K562 (cell line): ENCODE measurements around the gene CEP72. TPM values are rescaled to one million over a fixed set of nuclear protein-coding genes. Genes with fewer than 3 reads are reported as not detected.

Source experiments
- ATAC-seq: fragments of 200-7000 bp; cut with Tn5 transposase; 3 replicates; pipeline ENCODE4 v1.9.1; 2020; ENCODE audit warnings: moderate library complexity
- BruUV-seq: library from RNA; stranded (reverse); fragments of 400-500 nt; replicated peaks from 2 replicates; lab custom pipeline; 2021; lab: Mats Ljungman, UMichigan
- CTCF ChIA-PET: fragments of 300-600 bp; formaldehyde crosslinking; extraction: SDS; loops from one replicate; lab custom pipeline; 2021; ENCODE audit warnings: low intra/inter-chr PET ratio; lab: Yijun Ruan, JAX
- POLR2A ChIA-PET: fragments of 300-600, 350-650 bp; sonication (Branson Sonifier 250); formaldehyde crosslinking; extraction: SDS; loops from one replicate; lab custom pipeline; 2021; ENCODE audit warnings: antibody characterized with exemption, inconsistent platforms; lab: Yijun Ruan, JAX
- DNase-seq, 4 experiments: peaks; one replicate each; pipeline versions ENCODE4 v3.0.0 to v3.0.0-alpha.2; 2011 to 2018; ENCODE audit warnings: low spot score in 3 of 4, mixed read lengths in 3 of 4; ENCODE audit errors: extremely low read depth in 1 of 4
- FAIRE-seq: peaks from 2 replicates; lab custom pipeline; 2011; peaks lifted over from hg19 to GRCh38; lab: Jason Lieb, UNC
- H2AFZ ChIP-seq: 2 replicates; pipeline ENCODE4 v1.6.0; 2011; ENCODE audit warnings: low read depth, low read length, control low read depth, inconsistent platforms
- H3K27ac ChIP-seq: fragments of 200-600 bp; 3 replicates; pipeline ENCODE4 v1.8.0; 2011; ENCODE audit warnings: low read depth, mild to moderate bottlenecking, control low read depth, inconsistent platforms, low read length, moderate library complexity, mixed read lengths; ENCODE audit errors: extremely low read depth
- H3K27me3 ChIP-seq, 2 experiments: fragments of 300-600 bp in 1 of 2; 2 replicates in 1 of 2; 3 replicates in 1 of 2; pipeline versions ENCODE4 v1.6.0 to v1.8.0; 2011; ENCODE audit warnings: inconsistent platforms in 2 of 2, low read length in 2 of 2, mild to moderate bottlenecking in 1 of 2, mixed read lengths in 1 of 2, moderate library complexity in 1 of 2; ENCODE audit not compliant: control insufficient read depth in 2 of 2, insufficient read depth in 2 of 2
- H3K36me3 ChIP-seq: fragments of 300-600 bp; 3 replicates; pipeline ENCODE4 v1.8.0; 2011; ENCODE audit warnings: mild to moderate bottlenecking, low read length, inconsistent platforms; ENCODE audit not compliant: control insufficient read depth, insufficient read depth
- H3K4me1 ChIP-seq, 2 experiments: fragments of 200-600 bp in 1 of 2; replicated peaks in 1 of 2; 2 replicates in 1 of 2; 3 replicates in 1 of 2; pipeline versions ENCODE4 v1.5.1 to v1.8.0; 2011; ENCODE audit warnings: inconsistent platforms in 2 of 2, low read length in 2 of 2, mild to moderate bottlenecking in 1 of 2, mixed read lengths in 1 of 2, moderate library complexity in 1 of 2; ENCODE audit not compliant: control insufficient read depth in 2 of 2, insufficient read depth in 2 of 2
- H3K4me2 ChIP-seq: 2 replicates; pipeline ENCODE4 v1.6.1; 2011; ENCODE audit warnings: low read length, control low read depth, inconsistent platforms, mixed read lengths; ENCODE audit not compliant: insufficient read depth
- H3K4me3 ChIP-seq: fragments of 200-600 bp; sonication (generic), shearing (Covaris generic); 2 replicates; pipeline ENCODE4 v1.5.1; 2016; ENCODE audit warnings: control low read depth, inconsistent platforms
- H3K79me2 ChIP-seq: fragments of 200-600 bp; 3 replicates; pipeline ENCODE4 v1.8.0; 2011; ENCODE audit warnings: low read length, inconsistent platforms; ENCODE audit not compliant: control insufficient read depth, insufficient read depth
- H3K9ac ChIP-seq, 2 experiments: 2 replicates each; pipeline versions ENCODE4 v1.6.0 to v1.6.1; 2011; ENCODE audit warnings: low read depth in 2 of 2, low read length in 2 of 2, control low read depth in 1 of 2, inconsistent platforms in 1 of 2, mild to moderate bottlenecking in 1 of 2, mixed read lengths in 1 of 2; ENCODE audit not compliant: insufficient read depth in 1 of 2
- H3K9me1 ChIP-seq: one replicate; pipeline ENCODE4 v1.6.0; 2011; ENCODE audit warnings: inconsistent platforms, mild to moderate bottlenecking, low read length, moderate library complexity; ENCODE audit not compliant: control insufficient read depth, insufficient read depth
- H3K9me3 ChIP-seq: replicated peaks from 2 replicates; pipeline ENCODE4 v1.5.1; 2011; ENCODE audit warnings: low read depth, low read length, inconsistent platforms; ENCODE audit not compliant: control insufficient read depth, insufficient read depth
- H4K20me1 ChIP-seq: replicated peaks from 2 replicates; pipeline ENCODE4 v1.6.1; 2011; ENCODE audit warnings: low read length, inconsistent platforms, mixed read lengths; ENCODE audit not compliant: control insufficient read depth, insufficient read depth
- HSF4 ChIP-seq: fragments of 250-450 bp; sonication (Bioruptor Pico); IDR thresholded peaks from 2 replicates; pipeline ENCODE4 v2.1.2; 2022; ENCODE audit warnings: mild to moderate bottlenecking, moderate library complexity, borderline replicate concordance
- IFI16 ChIP-seq: fragments of 250-450 bp; sonication (Bioruptor Pico); IDR thresholded peaks from 2 replicates; pipeline ENCODE4 v2.1.2; 2022; ENCODE audit warnings: mild to moderate bottlenecking, inconsistent platforms
- MBD2 ChIP-seq: sonication (generic); IDR thresholded peaks from 2 replicates; pipeline ENCODE4 v1.6.1; 2016; ENCODE audit warnings: low read depth, borderline replicate concordance
- POLR2G ChIP-seq: fragments of 200-400 bp; formaldehyde crosslinking; IDR thresholded peaks from 2 replicates; pipeline ENCODE4 v1.6.1; 2017; ENCODE audit warnings: low read depth, mild to moderate bottlenecking, antibody characterized with exemption, low read length, moderate library complexity
- SMARCE1 ChIP-seq: fragments of 450-650 bp; IDR thresholded peaks from 2 replicates; pipeline ENCODE4 v1.7.1; 2016; ENCODE audit warnings: mild to moderate bottlenecking
- ZBED1 ChIP-seq: IDR thresholded peaks from 2 replicates; pipeline ENCODE4 v1.6.1; 2014
- ZBTB7A ChIP-seq: IDR thresholded peaks from 2 replicates; pipeline ENCODE4 v1.6.1; 2011; ENCODE audit warnings: low read depth, mild to moderate bottlenecking, low read length, moderate library complexity, borderline replicate concordance; ENCODE audit not compliant: control insufficient read depth
- ZC3H4 ChIP-seq: sonication (generic); formaldehyde crosslinking; IDR thresholded peaks from 2 replicates; pipeline ENCODE4 v1.9.0; 2021; ENCODE audit warnings: missing genetic modification reagents, borderline replicate concordance
- WGBS: fragments of 100-300 bp; shearing (Covaris generic); methylation state at CpG from one replicate; pipeline ENCODE4 v1.1.6; 2016; ENCODE audit warnings: low coverage, mixed read lengths; ENCODE audit not compliant: insufficient coverage; ENCODE audit errors: missing lambda C conversion rate; 5-methylcytosine and 5-hydroxymethylcytosine counted together
- in situ Hi-C: fragments of 300-500 bp; cut with MboI; formaldehyde crosslinking; loops from 4 replicates; pipeline ENCODE4 v1.15.0; 2018; ENCODE audit warnings: inconsistent platforms, mixed read lengths
- intact Hi-C: fragments of 100-400 bp; cut with micrococcal nuclease; formaldehyde crosslinking; loops from 2 replicates; pipeline ENCODE4 v1.14.2; 2022
- polyA plus RNA-seq, 8 experiments: library from polyadenylated mRNA; depleted of rRNA in 4 of 8; stranded (reverse) in 5 of 8; unstranded in 3 of 8; fragments of >200 nt; fragmentation: Nextera tagmentation in 2 of 8; fragmentation: Illumina TruSeq in 1 of 8; extraction: Ambion mirVana in 2 of 8; extraction: Trizol in 1 of 8; gene quantifications; 2 replicates each; pipeline versions ENCODE4 v1.2.1 to v1.2.3, GENCODE V29; 2011 to 2014; ENCODE audit warnings: inconsistent platforms in 1 of 8, missing spikeins in 1 of 8
- total RNA-seq, 7 experiments: library from RNA; depleted of rRNA in 6 of 7; stranded (reverse); fragments of >200 nt in 6 of 7; fragmentation: Illumina TruSeq in 2 of 7; extraction: Trizol in 2 of 7; gene quantifications; 2 replicates each; pipeline versions ENCODE4 v1.2.1 to v1.2.3, GENCODE V29; 2011 to 2021; ENCODE audit warnings: low replicate concordance in 1 of 7
- TF ChIP-seq, protein P1 (sequence below), 3 experiments: fragments of 200-800 bp in 1 of 3; sonication (Bioruptor generic) in 1 of 3; sonication (generic) in 1 of 3; formaldehyde crosslinking in 1 of 3; IDR thresholded peaks; 2 replicates each; pipeline versions ENCODE4 v1.6.1 to v1.8.0; 2016 to 2022; ENCODE audit warnings: mild to moderate bottlenecking in 2 of 3, missing compliant biosample characterization in 2 of 3, missing genetic modification characterization in 2 of 3, missing genetic modification reagents in 1 of 3
- TF ChIP-seq, protein P2 (sequence below): sonication (generic); formaldehyde crosslinking; IDR thresholded peaks from 2 replicates; pipeline ENCODE4 v1.8.1; 2022; ENCODE audit warnings: missing genetic modification reagents

The CEP72 gene
- total and polyA plus RNA-seq, 9 of the 15 experiments (the other 6 are each of a cell fraction or from before 2014, with no cell fraction given), result 0.89 to 38.1 (median 14.2) TPM

DNA sequence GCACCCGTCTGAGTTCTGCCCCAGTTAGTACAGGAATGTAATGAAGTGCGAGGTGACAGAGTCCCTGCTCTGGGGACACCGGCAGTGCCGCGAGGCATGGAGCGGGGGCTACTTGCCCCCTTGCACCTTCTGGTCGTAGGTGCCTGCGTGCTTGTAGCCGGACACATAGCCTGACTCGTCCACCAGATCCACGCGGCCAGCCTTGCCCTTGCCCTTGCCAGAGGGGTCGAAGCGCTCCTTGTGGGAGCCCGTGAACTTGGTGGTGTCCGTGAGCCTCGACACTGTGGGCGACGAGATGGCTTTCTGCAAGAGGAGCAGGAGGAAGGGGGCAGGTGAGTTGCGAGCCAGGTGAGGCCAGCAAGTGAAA lies 52.8 kb downstream of the CEP72 start:
- 96% methylated on average over 20 of the region's 20 CpGs for WGBS
- Histone ChIP-seq H3K9me1 (no peaks in the 10 kb centered on the region), H3K4me1 (peaks cover 0 to 54% of the 10 kb centered on the region in 2 experiments; a peak in 3 of 5 replicates), H3K36me3 (peaks cover 73% of the 10 kb centered on the region; the same call in 2 of the 3 replicates), H2AFZ (no peak overlapping the region), H3K4me3 (no peak overlapping the region), H3K79me2 (no peaks in the 10 kb centered on the region), H3K4me2 (no peak overlapping the region), H3K27ac (no peak overlapping the region), H3K9ac (no peak overlapping the region; a peak in 1 of 4 replicates), H3K27me3 (no peaks in the 10 kb centered on the region), H3K9me3 (peaks cover 6% of the 10 kb centered on the region; the same call in 1 of the 2 replicates), H4K20me1 (peaks cover 15% of the 10 kb centered on the region)
- no TSS peak for BruUV-seq
- CTCF ChIA-PET, result no interaction called here
- no peak for ATAC-seq
- TF ChIP-seq POLR2G, result peak; percentile 42
- TF ChIP-seq HSF4 (CRISPR knock-in tag), result no peak
- intact Hi-C loops (no loop called here), in situ Hi-C loops (no loop called here)
- no peak for DNase-seq
- FAIRE-seq, result no peak
- POLR2A ChIA-PET, result interaction anchor here (0.6 kb wide), 1 partner anchor 51 kb away, joined by 3 read pairs; no protein-coding TSS in a partner anchor

DNA sequence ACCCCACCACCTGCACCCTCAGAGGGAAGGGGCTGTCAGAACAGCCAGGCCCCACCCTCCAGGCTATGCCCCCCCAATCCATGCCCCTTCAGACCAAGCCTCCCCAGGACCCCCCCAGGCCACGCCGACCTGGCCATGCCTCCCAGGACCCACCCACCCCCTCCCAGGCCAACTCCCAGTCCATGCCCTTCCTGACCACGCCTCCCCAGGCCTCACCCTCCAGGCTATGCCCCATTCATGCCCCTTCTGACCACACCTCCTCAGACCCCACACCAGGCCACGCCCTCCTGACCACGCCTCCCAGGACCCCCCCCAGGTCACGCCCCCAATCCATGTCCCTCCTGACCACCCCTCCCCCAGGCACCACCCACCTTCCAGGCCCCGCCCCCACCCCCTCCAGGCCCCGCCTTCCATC lies 53.4 kb downstream of the CEP72 start:
- no peaks in the 10 kb centered on the region for H3K27me3 ChIP-seq
- H3K79me2 ChIP-seq, result no peaks in the 10 kb centered on the region
- WGBS, result 60% methylated on average over 1 of the region's 8 CpGs
- intact Hi-C loops, result no loop called here
- in situ Hi-C loops, result no loop called here
- no peak overlapping the region for H3K4me3 ChIP-seq
- H3K9ac ChIP-seq, result no peak overlapping the region
- H3K36me3 ChIP-seq, result peaks cover 68% of the 10 kb centered on the region; the same call in 2 of the 3 replicates
- H3K9me3 ChIP-seq, result peaks cover 6% of the 10 kb centered on the region; the same call in 1 of the 2 replicates
- FAIRE-seq (no peak), DNase-seq (peak; percentile 34 to 88 (median 84)), ATAC-seq (peak; percentile 67)
- no peak overlapping the region for H3K4me2 ChIP-seq
- ChIA-PET POLR2A (interaction anchor here (0.5 to 0.6 kb wide), 2 partner anchors 153 to 267 kb away, joined by 3 read pairs; no protein-coding TSS in a partner anchor), CTCF (no interaction called here)
- BruUV-seq, result no TSS peak
- H4K20me1 ChIP-seq, result peaks cover 19% of the 10 kb centered on the region
- no peak overlapping the region for H2AFZ ChIP-seq
- H3K4me1 ChIP-seq, result peaks cover 0 to 59% of the 10 kb centered on the region in 2 experiments; a peak in 3 of 5 replicates
- H3K9me1 ChIP-seq, result no peaks in the 10 kb centered on the region
- H3K27ac ChIP-seq, result no peak overlapping the region
- TF ChIP-seq ZBTB7A (peak; percentile 58; the same call in 1 of the 2 replicates), ZC3H4 (CRISPR knock-in tag) (no peak), ZBED1 (no peak), IFI16 (CRISPR knock-in tag) (no peak), MBD2 (no peak), SMARCE1 (no peak)
- TF ChIP-seq, protein P1, sequence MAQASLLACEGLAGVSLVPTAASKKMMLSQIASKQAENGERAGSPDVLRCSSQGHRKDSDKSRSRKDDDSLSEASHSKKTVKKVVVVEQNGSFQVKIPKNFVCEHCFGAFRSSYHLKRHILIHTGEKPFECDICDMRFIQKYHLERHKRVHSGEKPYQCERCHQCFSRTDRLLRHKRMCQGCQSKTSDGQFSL (CRISPR knock-in tag; IDR thresholded peaks at IDR 0.05), result 0 out of 2 replicates have a peak, but pooled peaks have one; percentile 24
- TF ChIP-seq, protein P1 (tag; IDR thresholded peaks at IDR 0.05), result 0 out of 4 replicates have a peak, but pooled peaks of 1 of the 2 experiments have one; percentile 29
- TF ChIP-seq, protein P2, sequence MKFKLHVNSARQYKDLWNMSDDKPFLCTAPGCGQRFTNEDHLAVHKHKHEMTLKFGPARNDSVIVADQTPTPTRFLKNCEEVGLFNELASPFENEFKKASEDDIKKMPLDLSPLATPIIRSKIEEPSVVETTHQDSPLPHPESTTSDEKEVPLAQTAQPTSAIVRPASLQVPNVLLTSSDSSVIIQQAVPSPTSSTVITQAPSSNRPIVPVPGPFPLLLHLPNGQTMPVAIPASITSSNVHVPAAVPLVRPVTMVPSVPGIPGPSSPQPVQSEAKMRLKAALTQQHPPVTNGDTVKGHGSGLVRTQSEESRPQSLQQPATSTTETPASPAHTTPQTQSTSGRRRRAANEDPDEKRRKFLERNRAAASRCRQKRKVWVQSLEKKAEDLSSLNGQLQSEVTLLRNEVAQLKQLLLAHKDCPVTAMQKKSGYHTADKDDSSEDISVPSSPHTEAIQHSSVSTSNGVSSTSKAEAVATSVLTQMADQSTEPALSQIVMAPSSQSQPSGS (CRISPR knock-in tag), result no peak
